Measurements from ENCODE around the gene GLT8D1.

GRCh38 chr3:52693071-52693470 is 12.5 kb downstream of the GLT8D1 start:
- TF ChIP-seq E2F4 (CRISPR knock-in tag; IDR thresholded peaks at IDR 0.05; ENCODE audit: low read depth) (no peak), PATZ1 (CRISPR knock-in tag; IDR thresholded peaks at IDR 0.05; ENCODE audit: borderline replicate concordance) (no peak), HNRNPLL (IDR thresholded peaks at IDR 0.05; ENCODE audit: low read depth, low read length, poor library complexity, severe bottlenecking) (no peak), RBM39 (optimal IDR thresholded peaks at IDR 0.05; ENCODE audit: low read depth, low read length) (no peak), CHD4 (IDR thresholded peaks at IDR 0.05; ENCODE audit: insufficient read depth, insufficient replicate concordance, low read depth, low read length, poor library complexity, severe bottlenecking) (no peak), CTCF (IDR thresholded peaks at IDR 0.05 in 2 of 3, conservative IDR thresholded peaks at IDR 0.05 in 1 of 3; ENCODE audit: insufficient read depth in 2 of 3, low read depth in 1 of 3, low read length in 3 of 3) (no peak), YY1 (IDR thresholded peaks at IDR 0.05; ENCODE audit: borderline replicate concordance in 1 of 3, control insufficient read depth in 1 of 3, extremely low read depth in 1 of 3, insufficient read depth in 3 of 3, insufficient read length in 1 of 3, insufficient replicate concordance in 2 of 3, low read depth in 1 of 3, low read length in 2 of 3) (no peak), CREB3 (tag; conservative IDR thresholded peaks at IDR 0.05; ENCODE audit: low read depth) (no peak), MAX (CRISPR knock-in tag; IDR thresholded peaks at IDR 0.05) (no peak), MAFF (IDR thresholded peaks at IDR 0.05; ENCODE audit: low read length) (no peak), ATF2 (CRISPR knock-in tag; IDR thresholded peaks at IDR 0.05) (no peak), CEBPB (tag; IDR thresholded peaks at IDR 0.05) (no peak)
